ENCODE data around the gene FAM240B.

Gene FAM240B

GRCh38 chr9:38675211-38675610 is 44.7 kb downstream of the FAM240B start:
- peaks cover 18% of the 10 kb centered on the region for H3K4me1 ChIP-seq
- H3K4me3 ChIP-seq = no peak overlapping the region
- H3K9me3 ChIP-seq = no peaks in the 10 kb centered on the region
- H3K27me3 ChIP-seq (ENCODE audit: low read depth) = no peaks in the 10 kb centered on the region
- H3K36me3 ChIP-seq (replicated peaks) = no peaks in the 10 kb centered on the region
- no peak for DNase-seq (ENCODE audit: low spot score in 2 of 2)
- in situ Hi-C loops (cut with MboI; ENCODE audit: low sequenced_read_pairs) = loop anchor here (25.0 kb wide), 1 partner anchor 763 kb away; the partner anchor contains the start of gene SLC25A51

- H3K9me3 ChIP-seq = no peaks in the 10 kb centered on the region
- H3K4me3 ChIP-seq = no peak overlapping the region
- no peaks in the 10 kb centered on the region for H3K27me3 ChIP-seq (ENCODE audit: low read depth)
- DNase-seq (ENCODE audit: low spot score in 2 of 2) = no peak
- in situ Hi-C loops (cut with MboI; ENCODE audit: low sequenced_read_pairs) = no loop called here
- no peaks in the 10 kb centered on the region for H3K36me3 ChIP-seq (replicated peaks)
- peaks cover 18% of the 10 kb centered on the region for H3K4me1 ChIP-seq
Observed at GRCh38 chr9:38673399-38674193, 46.3 kb downstream of the FAM240B start.

- Histone ChIP-seq H3K4me3 (no peak overlapping the region), H3K36me3 (replicated peaks) (no peaks in the 10 kb centered on the region), H3K4me1 (peaks cover 9% of the 10 kb centered on the region), H3K27me3 (ENCODE audit: low read depth) (no peaks in the 10 kb centered on the region), H3K9me3 (no peaks in the 10 kb centered on the region)
- in situ Hi-C loops (cut with MboI; ENCODE audit: low sequenced_read_pairs) = no loop called here
- DNase-seq (ENCODE audit: low spot score in 2 of 2) = no peak
Observed at GRCh38 chr9:38671748-38672147, 48.2 kb downstream of the FAM240B start.

GRCh38 chr9:38671372-38671731 is 48.6 kb downstream of the FAM240B start:
- no peaks in the 10 kb centered on the region for H3K27me3 ChIP-seq (ENCODE audit: low read depth)
- H3K4me3 ChIP-seq = no peak overlapping the region
- H3K36me3 ChIP-seq (replicated peaks) = no peaks in the 10 kb centered on the region
- peaks cover 9% of the 10 kb centered on the region for H3K4me1 ChIP-seq
- in situ Hi-C loops (cut with MboI; ENCODE audit: low sequenced_read_pairs) = no loop called here
- no peaks in the 10 kb centered on the region for H3K9me3 ChIP-seq
- no peak for DNase-seq (ENCODE audit: low spot score in 2 of 2)

- no peak for DNase-seq (ENCODE audit: low spot score in 2 of 2)
- H3K27me3 ChIP-seq (ENCODE audit: low read depth) = no peaks in the 10 kb centered on the region
- peaks cover 9% of the 10 kb centered on the region for H3K4me1 ChIP-seq
- H3K36me3 ChIP-seq (replicated peaks) = no peaks in the 10 kb centered on the region
- H3K9me3 ChIP-seq = no peaks in the 10 kb centered on the region
- in situ Hi-C loops (cut with MboI; ENCODE audit: low sequenced_read_pairs) = no loop called here
- no peak overlapping the region for H3K4me3 ChIP-seq
Observed at GRCh38 chr9:38670542-38671371, 49.2 kb downstream of the FAM240B start.

GRCh38 chr9:38668791-38669466 is 51.0 kb downstream of the FAM240B start:
- H3K36me3 ChIP-seq (replicated peaks) = no peaks in the 10 kb centered on the region
- H3K4me1 ChIP-seq = peaks cover 9% of the 10 kb centered on the region
- no peaks in the 10 kb centered on the region for H3K9me3 ChIP-seq
- in situ Hi-C loops (cut with MboI; ENCODE audit: low sequenced_read_pairs) = no loop called here
- DNase-seq (ENCODE audit: low spot score in 2 of 2) = no peak
- H3K4me3 ChIP-seq = no peak overlapping the region
- H3K27me3 ChIP-seq (ENCODE audit: low read depth) = no peaks in the 10 kb centered on the region

- no peak for DNase-seq (ENCODE audit: low spot score in 2 of 2)
- no peaks in the 10 kb centered on the region for H3K9me3 ChIP-seq
- in situ Hi-C loops (cut with MboI; ENCODE audit: low sequenced_read_pairs) = no loop called here
Observed at GRCh38 chr9:38662763-38663593, 57.0 kb downstream of the FAM240B start.

GRCh38 chr9:38659538-38659937 is 60.4 kb downstream of the FAM240B start:
- H3K4me1 ChIP-seq = no peaks in the 10 kb centered on the region
- H3K4me3 ChIP-seq = no peak overlapping the region
- in situ Hi-C loops (cut with MboI; ENCODE audit: low sequenced_read_pairs) = no loop called here
- H3K27me3 ChIP-seq (ENCODE audit: low read depth) = no peaks in the 10 kb centered on the region; the same call in 1 of the 2 replicates
- H3K36me3 ChIP-seq (replicated peaks) = no peaks in the 10 kb centered on the region
- no peaks in the 10 kb centered on the region for H3K9me3 ChIP-seq
- DNase-seq (ENCODE audit: low spot score in 2 of 2) = no peak

More at GRCh38 chr9:38662763-38663593, 57.0 kb downstream of the FAM240B start:
- Histone ChIP-seq H3K4me1 (no peaks in the 10 kb centered on the region), H3K36me3 (replicated peaks) (no peaks in the 10 kb centered on the region), H3K27me3 (ENCODE audit: low read depth) (no peaks in the 10 kb centered on the region), H3K4me3 (no peak overlapping the region)

GRCh38 chr9:38656896-38657295 is 63.0 kb downstream of the FAM240B start:
- Histone ChIP-seq H3K9me3 (no peaks in the 10 kb centered on the region), H3K4me3 (no peak overlapping the region), H3K36me3 (replicated peaks) (no peaks in the 10 kb centered on the region), H3K27me3 (ENCODE audit: low read depth) (no peaks in the 10 kb centered on the region; the same call in 1 of the 2 replicates), H3K4me1 (no peaks in the 10 kb centered on the region)
- in situ Hi-C loops (cut with MboI; ENCODE audit: low sequenced_read_pairs) = no loop called here
- no peak for DNase-seq (ENCODE audit: low spot score in 2 of 2)

GRCh38 chr9:38652486-38652885 is 67.4 kb downstream of the FAM240B start:
- in situ Hi-C loops (cut with MboI; ENCODE audit: low sequenced_read_pairs) = loop anchor here (5.0 kb wide), 1 partner anchor 45 kb away; no protein-coding TSS in a partner anchor
- no peaks in the 10 kb centered on the region; the same call in 1 of the 2 replicates for H3K9me3 ChIP-seq

GRCh38 chr9:38652044-38652443 is 67.9 kb downstream of the FAM240B start:
- Histone ChIP-seq H3K4me1 (no peaks in the 10 kb centered on the region), H3K9me3 (no peaks in the 10 kb centered on the region; the same call in 1 of the 2 replicates), H3K27me3 (ENCODE audit: low read depth) (no peaks in the 10 kb centered on the region; the same call in 1 of the 2 replicates), H3K36me3 (replicated peaks) (no peaks in the 10 kb centered on the region), H3K4me3 (no peak overlapping the region)
- in situ Hi-C loops (cut with MboI; ENCODE audit: low sequenced_read_pairs) = loop anchor here (5.0 kb wide), 1 partner anchor 45 kb away; no protein-coding TSS in a partner anchor
- DNase-seq (ENCODE audit: low spot score in 2 of 2) = no peak

More at GRCh38 chr9:38652486-38652885, 67.4 kb downstream of the FAM240B start:
- Histone ChIP-seq H3K4me3 (no peak overlapping the region), H3K4me1 (no peaks in the 10 kb centered on the region), H3K36me3 (replicated peaks) (no peaks in the 10 kb centered on the region), H3K27me3 (ENCODE audit: low read depth) (no peaks in the 10 kb centered on the region; the same call in 1 of the 2 replicates)
- no peak for DNase-seq (ENCODE audit: low spot score in 2 of 2)

- Histone ChIP-seq H3K4me1 (no peaks in the 10 kb centered on the region), H3K36me3 (replicated peaks) (no peaks in the 10 kb centered on the region), H3K27me3 (ENCODE audit: low read depth) (no peaks in the 10 kb centered on the region), H3K9me3 (no peaks in the 10 kb centered on the region; the same call in 1 of the 2 replicates), H3K4me3 (no peak overlapping the region)
- DNase-seq (ENCODE audit: low spot score in 2 of 2) = no peak
- in situ Hi-C loops (cut with MboI; ENCODE audit: low sequenced_read_pairs) = loop anchor here (5.0 kb wide), 1 partner anchor 46 kb away; no protein-coding TSS in a partner anchor
Observed at GRCh38 chr9:38651400-38652042, 68.4 kb downstream of the FAM240B start.
